ENCODE results near the gene CHSY1.

DNA sequence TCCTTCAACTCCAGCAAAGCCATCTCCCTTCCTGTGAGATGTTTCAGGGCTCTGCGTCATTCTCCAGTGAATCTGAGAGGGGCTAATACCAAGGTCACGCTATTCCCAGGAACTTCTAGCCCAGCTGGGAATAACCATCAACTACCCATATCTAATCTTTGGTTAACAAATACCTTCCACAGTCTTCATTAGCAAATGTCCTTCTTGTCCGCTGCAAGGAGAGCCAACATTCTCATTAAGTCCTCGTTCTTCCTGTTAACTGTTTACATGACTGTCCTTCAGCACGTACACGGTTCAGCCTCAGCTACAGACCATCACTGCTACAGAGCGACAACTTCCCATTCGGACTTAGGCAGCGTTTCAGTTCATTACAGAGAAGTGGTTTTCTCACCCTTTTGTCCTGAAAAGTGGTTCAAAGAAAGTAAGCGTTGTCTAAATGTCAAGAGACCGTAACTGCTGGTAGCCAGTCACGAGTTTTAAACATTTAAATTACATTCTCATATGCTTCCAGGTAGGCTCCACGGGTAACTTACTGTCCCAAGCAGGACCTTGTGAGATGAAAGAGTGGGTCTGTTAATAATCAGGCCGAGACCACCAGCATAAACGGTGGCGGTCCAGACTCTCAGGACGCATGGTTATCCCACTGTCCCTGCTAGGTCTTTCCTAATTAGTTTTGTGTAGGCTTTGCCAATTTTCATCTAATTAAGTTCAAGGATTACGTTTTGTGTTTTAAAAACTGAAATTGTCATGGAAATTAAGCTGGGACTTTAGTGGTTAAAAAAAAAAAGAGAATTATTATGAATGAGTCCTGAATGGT is 63.8 kb downstream of the CHSY1 start:
- TF ChIP-seq EZH2 (IDR thresholded peaks at IDR 0.05; ENCODE audit: insufficient read depth, poor library complexity, severe bottlenecking) (no peak), EZH2phosphoT487 (IDR thresholded peaks at IDR 0.05; ENCODE audit: insufficient read depth, low read depth) (no peak)

Data from GM23248 (cell line).